Measurements from ENCODE around the gene SNPH.

DNA sequence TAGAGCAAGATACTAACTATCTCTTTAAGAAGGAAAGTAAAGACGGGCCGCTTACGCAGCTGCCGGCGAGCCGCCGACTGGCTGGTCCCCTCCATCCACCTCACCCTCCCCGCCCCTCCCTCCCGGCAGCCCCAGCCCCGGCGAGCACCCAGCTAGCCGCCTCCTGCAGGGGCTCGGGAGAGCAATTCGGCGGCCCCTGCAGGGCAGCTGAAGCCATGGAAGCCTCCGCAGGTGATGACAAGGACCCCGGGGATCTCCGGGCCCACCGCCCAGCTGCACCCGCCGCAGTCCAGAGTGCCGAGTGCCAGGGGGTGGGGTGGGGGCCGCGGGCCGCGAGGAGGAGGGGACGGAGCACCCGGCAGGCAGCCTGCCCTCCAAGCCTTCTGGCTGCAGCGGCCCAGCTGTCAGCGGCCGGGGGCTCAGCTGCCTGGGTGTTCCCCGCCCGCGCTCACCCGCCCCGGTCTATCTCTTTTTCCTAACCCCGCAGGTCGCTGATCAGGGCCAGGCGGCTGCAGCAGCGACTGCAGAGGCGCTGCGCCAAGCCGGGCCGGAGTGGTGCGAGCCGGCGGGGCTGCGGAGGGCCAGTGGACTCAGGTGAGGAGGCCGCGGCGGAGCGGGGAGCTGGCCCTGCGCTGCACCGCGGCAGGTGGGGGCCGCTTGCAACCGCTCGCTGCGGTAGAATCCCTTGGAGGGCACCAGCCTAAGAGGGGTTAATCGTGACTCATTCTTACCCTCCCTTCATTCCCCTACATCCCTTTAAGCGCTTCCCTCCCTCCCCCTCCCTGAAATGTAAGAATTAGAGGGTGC is at the start of gene SNPH:
- TF ChIP-seq, protein P1, sequence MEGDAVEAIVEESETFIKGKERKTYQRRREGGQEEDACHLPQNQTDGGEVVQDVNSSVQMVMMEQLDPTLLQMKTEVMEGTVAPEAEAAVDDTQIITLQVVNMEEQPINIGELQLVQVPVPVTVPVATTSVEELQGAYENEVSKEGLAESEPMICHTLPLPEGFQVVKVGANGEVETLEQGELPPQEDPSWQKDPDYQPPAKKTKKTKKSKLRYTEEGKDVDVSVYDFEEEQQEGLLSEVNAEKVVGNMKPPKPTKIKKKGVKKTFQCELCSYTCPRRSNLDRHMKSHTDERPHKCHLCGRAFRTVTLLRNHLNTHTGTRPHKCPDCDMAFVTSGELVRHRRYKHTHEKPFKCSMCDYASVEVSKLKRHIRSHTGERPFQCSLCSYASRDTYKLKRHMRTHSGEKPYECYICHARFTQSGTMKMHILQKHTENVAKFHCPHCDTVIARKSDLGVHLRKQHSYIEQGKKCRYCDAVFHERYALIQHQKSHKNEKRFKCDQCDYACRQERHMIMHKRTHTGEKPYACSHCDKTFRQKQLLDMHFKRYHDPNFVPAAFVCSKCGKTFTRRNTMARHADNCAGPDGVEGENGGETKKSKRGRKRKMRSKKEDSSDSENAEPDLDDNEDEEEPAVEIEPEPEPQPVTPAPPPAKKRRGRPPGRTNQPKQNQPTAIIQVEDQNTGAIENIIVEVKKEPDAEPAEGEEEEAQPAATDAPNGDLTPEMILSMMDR (IDR thresholded peaks at IDR 0.05) = no peak
- peak in 1 of 2 donors; percentile 52 for TF ChIP-seq POLR2A (IDR thresholded peaks at IDR 0.05)
